Activated CD4-positive, alpha-beta T cell treated with anti-CD3 and anti-CD28 coated beads for 36 hours (primary cell): Measurements from ENCODE around the gene CYP26C1. TPM values are rescaled to one million over a fixed set of nuclear protein-coding genes. Genes with fewer than 3 reads are reported as not detected.
A peak's percentile ranks its signal among the peaks of the same experiment; 100 is the strongest.

Source experiments
- ATAC-seq: fragments of 200-7000 bp; cut with Tn5 transposase; one replicate; pipeline ENCODE4 v1.10.0; 2021; ENCODE audit warnings: mild to moderate bottlenecking, moderate library complexity
- CTCF ChIA-PET: fragments of 350-600 bp; sonication (Branson Sonifier 250); formaldehyde crosslinking; loops from one replicate; lab custom pipeline; 2021; ENCODE audit warnings: antibody characterized with exemption; lab: Charles Lee
- POLR2A ChIA-PET: fragments of 350-600 bp; sonication (Branson Sonifier 250); formaldehyde crosslinking; loops from one replicate; lab custom pipeline; 2021; ENCODE audit warnings: antibody characterized with exemption, inconsistent platforms; lab: Charles Lee
- DNase-seq: peaks from one replicate; pipeline ENCODE4 v3.0.0-alpha.2; 2020
- H3K27ac Mint-ChIP-seq: one replicate; pipeline ENCODE4 v1.8.0; 2021; ENCODE audit warnings: mixed read lengths
- H3K27me3 Mint-ChIP-seq: one replicate; pipeline ENCODE4 v1.8.0; 2021; ENCODE audit warnings: mixed read lengths
- H3K36me3 Mint-ChIP-seq: one replicate; pipeline ENCODE4 v1.8.0; 2021; ENCODE audit warnings: low read depth, mixed read lengths
- H3K4me1 Mint-ChIP-seq: one replicate; pipeline ENCODE4 v1.8.0; 2021; ENCODE audit warnings: mixed read lengths
- H3K4me3 Mint-ChIP-seq: one replicate; pipeline ENCODE4 v1.8.0; 2021; ENCODE audit warnings: mild to moderate bottlenecking, moderate library complexity, mixed read lengths
- H3K9me3 Mint-ChIP-seq: one replicate; pipeline ENCODE4 v1.8.0; 2021; ENCODE audit warnings: low read depth, mixed read lengths
- intact Hi-C, 2 experiments: fragments of 100-400 bp; cut with DNase I in 1 of 2; cut with micrococcal nuclease in 1 of 2; formaldehyde crosslinking; loops; one replicate each; pipeline versions ENCODE4 v1.14.2 to v1.15.1; 2022 to 2024; cut with DNase I, micrococcal nuclease
- total RNA-seq, 2 experiments: library from RNA; stranded (reverse); gene quantifications; one replicate each; pipeline ENCODE4 v1.2.3, GENCODE V29; 2021

Gene CYP26C1
- total RNA-seq, 2 experiments from 2014 or later = 0.05 to 0.09 TPM

DNA sequence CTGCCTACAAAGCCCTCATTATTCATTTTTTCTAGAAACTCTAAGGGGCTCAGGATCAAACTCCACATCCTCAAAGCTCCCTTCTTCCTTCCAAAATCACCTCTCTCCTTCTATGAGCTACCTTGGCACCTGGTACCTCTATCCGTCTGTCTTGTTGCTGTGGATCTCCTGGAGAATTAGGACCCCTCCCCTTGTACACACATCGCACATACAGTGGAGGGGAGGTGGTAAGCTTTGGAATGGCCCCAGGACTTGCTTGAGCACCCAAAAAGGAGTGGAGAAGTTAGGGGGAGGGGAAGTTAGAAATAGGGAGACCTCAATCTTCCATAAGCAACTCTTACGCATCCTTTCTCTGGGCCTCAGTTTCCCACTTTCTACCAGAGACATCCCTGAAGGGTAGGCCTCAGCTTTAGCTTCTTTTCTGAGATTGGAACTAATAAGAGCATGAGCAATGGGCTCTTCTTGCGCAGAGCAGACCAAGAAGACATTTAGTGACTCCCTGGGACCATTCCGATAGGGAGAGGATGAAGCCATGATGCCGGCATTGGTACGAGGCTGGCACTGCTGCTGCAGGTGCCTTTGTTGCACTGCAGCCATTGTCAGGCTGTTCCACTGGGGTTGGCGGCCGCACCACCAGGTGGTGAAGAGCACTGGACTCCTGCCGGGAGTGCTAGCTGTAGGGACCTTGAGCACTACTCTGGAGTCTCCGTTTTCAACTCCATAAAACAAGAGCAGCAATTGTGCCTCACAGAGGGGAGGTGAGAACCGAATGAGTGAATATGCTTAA is 4.5 kb downstream of the CYP26C1 start:
- H3K36me3 Mint-ChIP-seq = no peaks in the 10 kb centered on the region
- H3K4me3 Mint-ChIP-seq = no peak overlapping the region
- H3K4me1 Mint-ChIP-seq = peaks cover 23% of the 10 kb centered on the region
- intact Hi-C loops = loop anchor here (5.0 to 10.0 kb wide), 4 partner anchors 100 to 432 kb away; partner anchors contain the start of gene CEP55 (in 1 of the 2)
- POLR2A ChIA-PET = interaction anchor here (1.0 kb wide), 1 partner anchor 9 kb away, joined by 3 read pairs; the partner anchor contains the start of gene CYP26A1
- H3K9me3 Mint-ChIP-seq = no peaks in the 10 kb centered on the region
- H3K27ac Mint-ChIP-seq = no peak overlapping the region
- no peak for ATAC-seq
- H3K27me3 Mint-ChIP-seq = peaks cover 61% of the 10 kb centered on the region
- no peak for DNase-seq
- CTCF ChIA-PET = interaction anchor here (0.6 to 1.6 kb wide), 8 partner anchors 10 to 285 kb away, joined by 3 to 6 read pairs (median 3); no protein-coding TSS in a partner anchor

DNA sequence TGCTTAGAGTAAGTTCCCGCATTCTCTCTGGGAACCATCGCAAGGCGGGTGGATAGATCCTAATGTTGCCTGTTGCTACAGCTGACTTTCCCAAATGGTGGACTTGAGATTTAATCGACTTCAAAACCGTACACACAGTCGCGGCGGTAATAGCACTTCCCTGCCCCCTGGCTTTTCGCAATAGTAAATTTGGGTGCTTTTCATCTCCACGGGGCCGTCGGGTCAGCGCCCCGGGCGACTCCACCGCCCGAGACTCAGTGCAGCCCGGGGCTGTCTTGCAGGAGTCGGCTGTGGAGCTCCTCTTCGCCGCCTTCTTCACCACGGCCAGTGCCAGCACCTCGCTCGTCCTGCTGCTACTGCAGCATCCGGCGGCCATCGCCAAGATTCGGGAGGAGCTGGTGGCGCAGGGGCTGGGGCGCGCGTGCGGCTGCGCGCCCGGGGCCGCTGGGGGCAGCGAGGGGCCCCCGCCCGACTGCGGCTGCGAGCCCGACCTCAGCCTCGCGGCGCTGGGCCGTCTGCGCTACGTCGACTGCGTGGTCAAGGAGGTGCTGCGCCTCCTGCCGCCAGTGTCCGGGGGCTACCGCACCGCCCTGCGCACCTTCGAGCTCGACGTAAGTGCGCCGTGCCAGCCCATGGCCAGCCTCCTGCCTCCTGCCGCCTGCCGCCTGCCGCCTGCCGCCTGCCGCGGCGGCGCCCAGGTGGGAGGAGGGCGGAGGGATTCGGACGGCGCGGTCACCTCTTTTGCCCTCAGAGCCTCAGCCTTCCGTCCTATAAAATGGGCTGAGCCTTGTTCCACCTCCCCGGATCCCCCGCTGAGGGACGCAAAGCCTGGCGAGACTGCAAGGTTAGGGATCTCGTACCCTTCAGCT is 5.3 kb downstream of the CYP26C1 start:
- H3K36me3 Mint-ChIP-seq = no peaks in the 10 kb centered on the region
- intact Hi-C loops = loop anchor here (5.0 to 10.0 kb wide), 3 partner anchors 101 to 374 kb away; no protein-coding TSS in a partner anchor
- no peak for ATAC-seq
- no peaks in the 10 kb centered on the region for H3K9me3 Mint-ChIP-seq
- H3K4me3 Mint-ChIP-seq = no peak overlapping the region
- ChIA-PET CTCF (interaction anchor here (0.7 to 0.9 kb wide), 2 partner anchors 11 to 225 kb away, joined by 3 read pairs; no protein-coding TSS in a partner anchor), POLR2A (no interaction called here)
- peaks cover 22% of the 10 kb centered on the region for H3K4me1 Mint-ChIP-seq
- peaks cover 69% of the 10 kb centered on the region for H3K27me3 Mint-ChIP-seq
- DNase-seq = no peak
- H3K27ac Mint-ChIP-seq = no peak overlapping the region

DNA sequence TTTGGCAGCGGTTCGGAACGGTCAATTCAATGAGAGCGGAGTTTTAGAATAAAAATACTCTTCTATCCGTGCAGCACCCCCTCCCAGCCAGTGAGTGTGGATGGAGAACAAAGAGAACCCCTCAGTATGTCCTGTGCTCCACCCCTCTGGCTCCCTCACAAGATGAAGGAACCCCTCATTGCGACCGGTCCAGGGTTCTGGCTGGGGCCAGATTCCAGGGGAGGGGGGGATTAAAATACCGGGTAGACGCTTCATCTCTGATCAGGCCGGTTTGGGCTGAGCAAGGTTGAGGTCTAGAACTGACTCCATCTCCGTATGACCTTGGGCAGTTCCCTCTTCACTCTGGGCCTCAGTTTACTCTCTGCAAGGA is 5.9 kb downstream of the CYP26C1 start:
- Mint-ChIP-seq H3K9me3 (no peaks in the 10 kb centered on the region), H3K27ac (no peak overlapping the region), H3K27me3 (peaks cover 71% of the 10 kb centered on the region), H3K36me3 (no peaks in the 10 kb centered on the region), H3K4me3 (no peak overlapping the region), H3K4me1 (peaks cover 19% of the 10 kb centered on the region)
- ATAC-seq = no peak
- DNase-seq = no peak
- ChIA-PET POLR2A (no interaction called here), CTCF (interaction anchor here (0.7 kb wide), 2 partner anchors 110 to 224 kb away, joined by 3 read pairs; no protein-coding TSS in a partner anchor)
- intact Hi-C loops = loop anchor here (5.0 to 10.0 kb wide), 3 partner anchors 102 to 374 kb away; no protein-coding TSS in a partner anchor

DNA sequence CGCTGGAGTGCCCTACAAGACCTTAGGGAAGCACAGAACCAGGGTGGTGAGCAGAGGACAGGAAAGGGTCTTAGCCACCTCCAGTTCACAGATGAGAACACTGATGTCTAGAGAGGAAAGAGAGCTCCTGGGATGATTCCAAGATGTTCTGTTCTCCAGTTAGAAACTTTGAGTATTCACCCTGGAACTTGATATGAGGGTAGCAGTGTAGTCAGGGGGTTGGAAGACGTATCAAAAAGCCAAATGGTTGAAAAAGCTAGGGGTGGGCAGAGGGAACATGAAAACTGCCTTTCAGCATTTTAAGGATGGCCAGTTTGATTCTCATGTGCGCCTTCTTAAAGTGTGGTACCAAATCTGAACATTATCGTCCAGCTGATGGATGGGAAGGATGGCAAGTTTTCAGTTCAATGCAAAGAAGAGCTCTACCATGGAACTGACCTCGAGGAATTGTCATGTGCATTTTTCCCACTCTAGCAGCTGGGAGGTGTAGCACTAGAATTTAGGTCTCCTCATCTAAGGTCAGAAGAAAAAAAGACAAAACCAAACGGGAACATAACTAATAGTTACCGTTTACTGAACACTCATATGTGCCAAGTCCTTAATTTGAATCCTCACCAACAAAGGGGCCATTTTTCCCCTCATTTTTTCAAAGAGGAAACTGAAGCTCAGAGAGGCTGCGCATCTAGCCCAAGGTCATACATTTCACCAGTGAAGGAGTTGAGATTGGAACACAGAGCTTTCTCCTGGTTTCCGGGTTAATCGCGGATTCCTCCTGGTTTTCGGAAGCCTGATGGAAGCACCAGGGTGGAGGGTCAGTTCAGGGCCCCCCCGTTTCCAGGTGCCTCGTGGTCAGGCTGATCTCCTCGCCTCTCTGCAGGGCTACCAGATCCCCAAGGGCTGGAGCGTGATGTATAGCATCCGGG is 7.1 kb downstream of the CYP26C1 start:
- H3K9me3 Mint-ChIP-seq = no peaks in the 10 kb centered on the region
- DNase-seq (no peak), ATAC-seq (no peak)
- intact Hi-C loops = loop anchor here (5.0 to 10.0 kb wide), 3 partner anchors 103 to 375 kb away; no protein-coding TSS in a partner anchor
- peaks cover 16% of the 10 kb centered on the region for H3K4me1 Mint-ChIP-seq
- ChIA-PET POLR2A (no interaction called here), CTCF (interaction anchor here (0.6 to 1.4 kb wide), 6 partner anchors 8 to 348 kb away, joined by 3 to 4 read pairs (median 4); no protein-coding TSS in a partner anchor)
- no peak overlapping the region for H3K4me3 Mint-ChIP-seq
- H3K27me3 Mint-ChIP-seq = peaks cover 74% of the 10 kb centered on the region
- H3K36me3 Mint-ChIP-seq = no peaks in the 10 kb centered on the region
- no peak overlapping the region for H3K27ac Mint-ChIP-seq

DNA sequence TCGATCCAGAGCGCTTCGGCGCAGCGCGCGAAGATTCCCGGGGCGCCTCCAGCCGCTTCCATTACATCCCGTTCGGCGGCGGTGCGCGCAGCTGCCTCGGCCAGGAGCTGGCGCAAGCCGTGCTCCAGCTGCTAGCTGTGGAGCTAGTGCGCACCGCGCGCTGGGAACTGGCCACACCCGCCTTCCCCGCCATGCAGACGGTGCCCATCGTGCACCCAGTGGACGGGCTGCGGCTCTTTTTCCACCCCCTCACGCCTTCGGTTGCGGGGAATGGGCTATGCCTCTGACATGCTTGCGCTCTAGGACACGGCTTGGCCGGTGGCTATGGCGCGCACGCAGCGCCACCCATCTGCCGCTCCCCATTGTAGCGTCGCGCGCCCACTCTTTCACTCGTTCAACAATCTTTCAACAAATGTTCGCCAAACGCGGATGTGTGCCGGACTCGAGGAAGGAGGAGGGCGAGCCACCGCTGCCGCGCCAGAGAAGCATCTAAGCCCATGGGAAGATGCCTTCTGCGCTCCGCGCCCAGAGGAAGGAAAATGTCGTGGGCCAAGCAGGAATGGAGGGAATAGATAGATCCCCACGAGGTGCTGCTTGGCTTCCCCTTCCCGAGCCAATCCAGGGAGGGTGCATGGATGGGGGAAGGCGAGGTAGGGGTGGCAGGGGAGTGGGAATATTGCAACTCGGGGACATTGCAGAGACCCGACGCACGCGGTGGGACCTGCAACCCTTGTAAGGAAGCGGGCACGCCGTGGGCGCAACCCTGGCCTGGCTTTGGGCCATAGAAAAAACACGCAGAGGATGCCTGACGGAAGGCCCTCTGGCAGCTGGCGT is 8.0 kb downstream of the CYP26C1 start:
- no peaks in the 10 kb centered on the region for H3K9me3 Mint-ChIP-seq
- CTCF ChIA-PET = interaction anchor here (1.2 to 1.4 kb wide), 3 partner anchors 7 to 103 kb away, joined by 4 read pairs; no protein-coding TSS in a partner anchor
- POLR2A ChIA-PET = no interaction called here
- intact Hi-C loops = loop anchor here (5.0 to 10.0 kb wide), 3 partner anchors 104 to 376 kb away; no protein-coding TSS in a partner anchor
- H3K4me1 Mint-ChIP-seq = peaks cover 18% of the 10 kb centered on the region
- ATAC-seq = no peak
- peak; percentile 41 for DNase-seq
- peaks cover 77% of the 10 kb centered on the region for H3K27me3 Mint-ChIP-seq
- H3K4me3 Mint-ChIP-seq = no peak overlapping the region
- no peak overlapping the region for H3K27ac Mint-ChIP-seq
- no peaks in the 10 kb centered on the region for H3K36me3 Mint-ChIP-seq

DNA sequence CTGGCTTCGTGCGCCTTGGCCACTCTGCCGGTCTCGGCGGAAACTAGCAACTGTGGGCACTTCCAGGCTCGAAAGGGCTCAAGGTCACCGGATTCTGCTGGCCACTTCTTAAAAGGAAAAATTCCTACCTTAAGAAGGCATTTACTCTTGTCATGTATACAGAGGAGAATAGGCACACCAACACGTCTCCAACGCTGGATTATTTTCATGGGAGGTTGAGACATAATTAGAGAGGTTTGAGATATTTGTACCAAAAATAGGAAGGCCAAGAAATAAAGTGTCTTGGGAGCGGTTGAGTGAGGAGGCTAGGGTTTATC is 8.6 kb downstream of the CYP26C1 start:
- no peaks in the 10 kb centered on the region for H3K9me3 Mint-ChIP-seq
- H3K4me1 Mint-ChIP-seq = peaks cover 18% of the 10 kb centered on the region
- POLR2A ChIA-PET = no interaction called here
- intact Hi-C loops = loop anchor here (5.0 to 10.0 kb wide), 3 partner anchors 104 to 377 kb away; no protein-coding TSS in a partner anchor
- peaks cover 76% of the 10 kb centered on the region for H3K27me3 Mint-ChIP-seq
- no peak overlapping the region for H3K27ac Mint-ChIP-seq
- CTCF ChIA-PET = no interaction called here
- no peak for DNase-seq
- no peak overlapping the region for H3K4me3 Mint-ChIP-seq
- no peak for ATAC-seq
- no peaks in the 10 kb centered on the region for H3K36me3 Mint-ChIP-seq

DNA sequence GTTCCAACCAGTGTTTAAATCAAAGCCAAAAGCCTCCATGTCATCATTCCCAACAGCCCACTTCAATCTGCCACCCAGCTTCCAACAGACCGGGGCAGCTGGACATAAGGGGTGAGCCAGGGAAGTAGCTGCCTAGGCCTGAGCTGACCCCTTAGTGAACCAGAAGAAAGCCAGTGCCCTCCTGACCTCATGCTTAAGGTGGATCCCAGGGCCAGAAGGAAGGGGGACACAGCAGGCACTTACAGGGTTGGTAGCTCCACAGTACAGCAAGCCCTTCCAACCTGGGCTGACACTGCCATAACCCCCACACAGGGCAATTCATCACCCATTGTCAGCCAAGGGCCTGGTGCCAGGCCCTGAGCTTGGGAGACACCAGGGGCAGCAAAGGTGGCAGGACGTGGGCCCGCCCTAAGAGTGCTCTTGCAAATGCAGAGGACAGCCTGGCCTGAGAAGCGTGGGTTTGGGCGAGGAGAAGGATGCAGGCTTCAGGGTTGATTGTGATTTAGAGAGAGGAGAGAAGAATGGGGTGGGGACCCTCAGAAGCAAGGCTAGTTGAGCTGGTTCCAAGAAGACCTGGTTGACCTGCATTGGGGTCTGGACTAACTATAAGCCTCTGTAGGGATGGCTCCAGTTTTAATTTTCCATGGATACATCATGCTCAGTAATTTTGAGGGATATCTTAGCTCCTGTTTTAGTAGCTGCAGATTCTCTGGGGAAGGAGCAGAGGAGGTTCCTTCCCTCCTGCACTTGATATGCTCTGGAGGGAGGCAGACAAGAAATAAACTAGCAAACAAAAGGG is 10.0 kb downstream of the CYP26C1 start:
- CTCF ChIA-PET = interaction anchor here (0.7 to 2.4 kb wide), 6 partner anchors 9 to 391 kb away, joined by 3 to 6 read pairs (median 3); no protein-coding TSS in a partner anchor
- no peaks in the 10 kb centered on the region for H3K36me3 Mint-ChIP-seq
- H3K27ac Mint-ChIP-seq = no peak overlapping the region
- no peak for ATAC-seq
- POLR2A ChIA-PET = no interaction called here
- no peaks in the 10 kb centered on the region for H3K9me3 Mint-ChIP-seq
- peaks cover 71% of the 10 kb centered on the region for H3K27me3 Mint-ChIP-seq
- peaks cover 29% of the 10 kb centered on the region for H3K4me1 Mint-ChIP-seq
- no peak for DNase-seq
- intact Hi-C loops = loop anchor here (5.0 kb wide), 2 partner anchors 183 to 378 kb away; no protein-coding TSS in a partner anchor
- no peak overlapping the region for H3K4me3 Mint-ChIP-seq

DNA sequence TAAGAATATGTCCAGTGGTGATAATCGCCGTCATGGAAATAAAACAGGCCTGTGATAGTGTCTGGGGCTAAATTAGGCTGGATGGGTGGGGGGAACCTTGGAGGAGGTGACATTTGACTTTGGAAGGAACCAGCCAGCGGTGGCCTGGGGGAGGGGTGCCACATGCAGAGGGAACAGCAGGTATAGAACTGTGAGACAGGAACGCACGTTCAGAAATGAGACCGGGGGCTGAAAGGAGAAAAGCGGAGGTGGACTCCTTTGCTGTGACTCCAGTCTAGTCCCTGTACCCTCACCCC is 10.5 kb downstream of the CYP26C1 start:
- CTCF ChIA-PET = interaction anchor here (0.7 to 2.4 kb wide), 5 partner anchors 9 to 107 kb away, joined by 3 to 6 read pairs (median 3); no protein-coding TSS in a partner anchor
- DNase-seq (no peak), ATAC-seq (no peak)
- Mint-ChIP-seq H3K36me3 (no peaks in the 10 kb centered on the region), H3K4me1 (peaks cover 32% of the 10 kb centered on the region), H3K27me3 (peaks cover 74% of the 10 kb centered on the region), H3K4me3 (no peak overlapping the region), H3K9me3 (no peaks in the 10 kb centered on the region), H3K27ac (no peak overlapping the region)
- POLR2A ChIA-PET = no interaction called here
- intact Hi-C loops = loop anchor here (5.0 kb wide), 2 partner anchors 184 to 379 kb away; no protein-coding TSS in a partner anchor

DNA sequence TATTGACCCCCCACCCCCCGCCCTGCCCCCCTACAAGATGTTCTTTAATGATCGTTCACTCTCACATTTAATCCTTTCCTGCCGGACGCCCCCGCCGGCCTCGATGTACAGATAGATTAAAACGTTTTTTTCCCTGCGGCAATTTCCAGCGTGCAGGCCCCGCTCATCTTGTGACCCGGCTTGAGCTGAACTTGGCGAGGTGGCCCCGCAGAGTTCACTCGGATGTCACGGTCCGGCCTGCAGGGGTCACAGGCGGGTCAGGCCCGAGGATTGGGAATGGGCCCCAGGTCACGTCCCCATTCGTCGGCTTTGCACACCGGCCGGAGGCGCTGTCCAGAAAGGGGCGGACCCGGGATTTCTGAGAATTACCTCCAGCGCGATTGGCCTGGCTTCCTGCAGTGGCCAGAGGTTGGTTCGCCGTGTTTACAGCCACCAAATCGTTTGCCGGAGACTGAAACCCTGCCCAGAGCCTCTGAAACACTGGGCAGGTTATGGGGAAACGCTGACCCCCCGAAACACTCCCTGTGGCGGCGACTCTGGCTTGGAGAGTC is 11.2 kb downstream of the CYP26C1 start:
- ChIA-PET CTCF (interaction anchor here (0.6 to 2.4 kb wide), 4 partner anchors 10 to 15 kb away, joined by 3 to 6 read pairs (median 4); no protein-coding TSS in a partner anchor), POLR2A (no interaction called here)
- H3K27ac Mint-ChIP-seq = no peak overlapping the region
- no peaks in the 10 kb centered on the region for H3K36me3 Mint-ChIP-seq
- no peak for DNase-seq
- ATAC-seq = no peak
- H3K9me3 Mint-ChIP-seq = no peaks in the 10 kb centered on the region
- peaks cover 72% of the 10 kb centered on the region for H3K27me3 Mint-ChIP-seq
- peaks cover 32% of the 10 kb centered on the region for H3K4me1 Mint-ChIP-seq
- intact Hi-C loops = loop anchor here (5.0 kb wide), 2 partner anchors 184 to 379 kb away; no protein-coding TSS in a partner anchor
- no peak overlapping the region for H3K4me3 Mint-ChIP-seq
